Activated naive CD8-positive, alpha-beta T cell treated with anti-CD3 and anti-CD28 coated beads for 36 hours (primary cell): ENCODE data around the gene CELA3A. TPM values are rescaled to one million over a fixed set of nuclear protein-coding genes. Genes with fewer than 3 reads are reported as not detected.
"Not testable (repeated sequence)": the region's sequence is repeated elsewhere in the genome, so short reads cannot be mapped to it uniquely, and the experiment has no call there.

Experiments used
- DNase-seq: peaks from one replicate; pipeline ENCODE4 v3.0.0; 2021
- H3K27ac Mint-ChIP-seq: one replicate; pipeline ENCODE4 v1.8.0; 2022; ENCODE audit warnings: mild to moderate bottlenecking, moderate library complexity, mixed read lengths
- H3K27me3 Mint-ChIP-seq: one replicate; pipeline ENCODE4 v1.8.0; 2022; ENCODE audit warnings: mild to moderate bottlenecking, mixed read lengths
- H3K36me3 Mint-ChIP-seq: one replicate; pipeline ENCODE4 v1.8.0; 2021; ENCODE audit warnings: mild to moderate bottlenecking, mixed read lengths
- H3K4me1 Mint-ChIP-seq: one replicate; pipeline ENCODE4 v1.8.0; 2021; ENCODE audit warnings: mixed read lengths
- H3K4me3 Mint-ChIP-seq: one replicate; pipeline ENCODE4 v1.8.0; 2022; ENCODE audit warnings: mild to moderate bottlenecking, moderate library complexity, mixed read lengths
- H3K9me3 Mint-ChIP-seq: one replicate; pipeline ENCODE4 v1.8.0; 2022; ENCODE audit warnings: mixed read lengths
- total RNA-seq, 2 experiments: library from RNA; stranded (reverse); gene quantifications; one replicate each; pipeline ENCODE4 v1.2.3, GENCODE V29; 2021

CELA3A gene
- total RNA-seq, 2 experiments from 2014 or later, result not detected

DNA sequence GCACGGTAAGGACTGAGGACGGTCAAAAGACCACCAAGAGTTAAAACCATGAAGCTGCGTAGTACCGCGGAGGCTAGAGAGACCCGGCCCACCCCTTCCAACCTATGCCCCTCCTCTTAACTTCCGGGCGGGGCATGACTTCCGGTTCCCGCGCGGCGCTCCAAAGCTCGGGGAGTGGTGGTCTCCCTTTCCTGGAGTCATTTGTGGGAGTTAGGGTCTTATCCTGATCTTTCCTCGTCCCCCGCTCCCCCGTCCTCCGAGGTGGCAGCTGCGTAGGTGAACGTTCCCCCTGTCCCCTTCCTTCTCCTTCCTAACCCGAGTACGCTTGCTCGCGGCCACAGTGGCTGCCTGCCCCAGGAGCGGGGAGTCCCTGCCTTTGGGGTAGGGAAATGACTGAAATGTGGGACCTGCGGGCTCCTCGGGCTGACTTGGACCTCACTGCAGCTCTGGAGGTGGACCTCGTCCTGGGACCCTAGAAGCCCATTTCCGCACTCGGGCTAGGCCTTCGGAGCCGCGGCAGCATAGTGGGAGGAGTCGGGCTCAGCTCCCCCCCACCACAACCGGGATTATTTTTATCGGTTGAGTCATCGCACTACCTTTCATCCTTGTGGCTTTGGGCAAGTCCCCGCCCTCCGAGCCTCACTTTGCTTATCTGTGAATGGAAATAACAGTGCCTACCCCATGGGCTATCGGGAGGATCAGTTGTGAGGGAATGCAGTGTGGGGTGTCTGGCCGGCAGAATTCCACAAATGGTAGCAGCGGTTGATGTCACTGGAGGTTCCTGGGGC, 24.1 kb downstream of the CELA3A start:
- H3K27ac Mint-ChIP-seq, result peak overlapping the region; percentile 99
- no peaks in the 10 kb centered on the region for H3K9me3 Mint-ChIP-seq
- DNase-seq, result peak; percentile 86
- peaks cover 11% of the 10 kb centered on the region for H3K36me3 Mint-ChIP-seq
- H3K4me1 Mint-ChIP-seq, result peaks cover 51% of the 10 kb centered on the region
- H3K4me3 Mint-ChIP-seq, result peak overlapping the region; percentile 98
- H3K27me3 Mint-ChIP-seq, result no peaks in the 10 kb centered on the region

GRCh38 chr1:22026924-22027289, 25.4 kb downstream of the CELA3A start:
- no peak for DNase-seq
- H3K36me3 Mint-ChIP-seq, result peaks cover 11% of the 10 kb centered on the region
- peaks cover 61% of the 10 kb centered on the region for H3K4me1 Mint-ChIP-seq
- H3K27me3 Mint-ChIP-seq, result no peaks in the 10 kb centered on the region
- no peaks in the 10 kb centered on the region for H3K9me3 Mint-ChIP-seq
- peak overlapping the region; percentile 98 for H3K4me3 Mint-ChIP-seq
- H3K27ac Mint-ChIP-seq, result peak overlapping the region; percentile 99

- H3K27ac Mint-ChIP-seq, result no peak overlapping the region
- peaks cover 46% of the 10 kb centered on the region for H3K4me1 Mint-ChIP-seq
- no peaks in the 10 kb centered on the region for H3K9me3 Mint-ChIP-seq
- peaks cover 8% of the 10 kb centered on the region for H3K36me3 Mint-ChIP-seq
- H3K4me3 Mint-ChIP-seq, result no peak overlapping the region
- H3K27me3 Mint-ChIP-seq, result no peaks in the 10 kb centered on the region
- DNase-seq, result no peak
Measured at GRCh38 chr1:22030057-22030456, 28.6 kb downstream of the CELA3A start.

GRCh38 chr1:22030473-22030872, 29.0 kb downstream of the CELA3A start:
- Mint-ChIP-seq H3K27ac (no peak overlapping the region), H3K27me3 (no peaks in the 10 kb centered on the region), H3K4me3 (no peak overlapping the region), H3K36me3 (peaks cover 8% of the 10 kb centered on the region), H3K9me3 (no peaks in the 10 kb centered on the region), H3K4me1 (peaks cover 46% of the 10 kb centered on the region)
- no peak for DNase-seq

DNA sequence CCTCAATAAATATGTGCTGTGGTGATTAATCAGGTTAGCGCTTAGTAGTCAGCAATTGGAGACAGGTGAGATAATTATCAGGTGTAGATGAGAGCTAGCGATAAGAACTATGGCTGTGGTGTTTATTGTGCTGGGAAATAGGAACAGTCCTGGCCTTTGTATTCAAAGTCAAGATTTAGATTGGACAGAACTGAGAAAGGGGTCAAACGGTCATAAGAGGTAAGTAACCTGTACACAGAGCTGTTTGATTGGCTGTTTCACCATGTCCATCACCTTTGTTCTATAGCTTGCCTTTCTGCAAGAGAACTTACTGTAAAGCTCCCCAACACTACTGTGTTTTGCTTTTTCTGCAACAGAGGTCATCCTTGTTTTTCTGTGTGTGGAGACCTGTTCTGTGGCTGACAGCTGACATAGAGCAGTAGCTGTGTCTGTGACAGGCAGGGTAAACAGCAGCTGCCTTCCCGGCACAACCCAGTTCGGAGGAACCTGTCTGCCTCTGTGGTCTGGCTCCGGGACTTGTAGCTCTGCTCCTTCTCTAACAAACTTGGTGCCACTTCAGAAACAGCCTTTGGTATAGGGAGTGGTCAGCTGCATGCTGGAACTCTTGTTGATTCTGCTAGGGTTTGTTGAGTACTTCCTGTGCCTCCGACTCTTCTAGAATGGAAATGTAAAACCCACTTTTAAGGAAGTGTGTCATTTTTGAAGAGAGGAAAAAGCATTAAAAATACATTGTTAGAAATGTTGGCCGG, 29.9 kb downstream of the CELA3A start:
- no peak for DNase-seq
- Mint-ChIP-seq H3K4me1 (peaks cover 41% of the 10 kb centered on the region), H3K36me3 (peaks cover 5% of the 10 kb centered on the region), H3K27me3 (no peaks in the 10 kb centered on the region), H3K27ac (peak overlapping the region; percentile 52), H3K9me3 (no peaks in the 10 kb centered on the region), H3K4me3 (no peak overlapping the region)

GRCh38 chr1:22034834-22035233, 33.4 kb downstream of the CELA3A start:
- not testable (repeated sequence) for H3K4me3 Mint-ChIP-seq, H3K27me3 Mint-ChIP-seq, H3K27ac Mint-ChIP-seq, DNase-seq, H3K36me3 Mint-ChIP-seq, H3K9me3 Mint-ChIP-seq
- peaks cover 37% of the 10 kb centered on the region for H3K4me1 Mint-ChIP-seq

DNA sequence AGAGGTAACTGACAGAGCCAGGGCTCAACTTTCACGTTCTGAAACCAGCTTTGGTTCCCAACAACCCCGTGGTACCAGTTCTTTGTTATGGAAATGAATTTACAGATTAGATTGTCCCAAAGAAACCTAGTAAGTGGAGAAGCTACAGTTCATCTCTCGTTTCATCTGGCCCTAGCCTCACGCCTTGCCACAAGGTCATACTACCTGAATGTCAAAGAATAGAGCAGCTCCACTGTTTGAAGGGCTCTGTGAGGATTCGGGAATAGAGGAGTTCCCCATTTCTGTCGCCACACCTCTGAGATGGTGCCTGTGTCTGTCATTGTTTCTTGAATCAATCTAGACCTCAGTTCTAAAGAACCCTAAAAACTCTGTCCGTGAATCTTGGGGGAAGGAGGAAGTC, 36.1 kb downstream of the CELA3A start:
- Mint-ChIP-seq H3K4me3 (no peak overlapping the region), H3K27me3 (no peaks in the 10 kb centered on the region), H3K27ac (peak overlapping the region; percentile 44), H3K4me1 (peaks cover 32% of the 10 kb centered on the region), H3K36me3 (no peaks in the 10 kb centered on the region), H3K9me3 (no peaks in the 10 kb centered on the region)
- DNase-seq, result no peak

- DNase-seq, result no peak
- H3K27me3 Mint-ChIP-seq, result no peaks in the 10 kb centered on the region
- no peak overlapping the region for H3K4me3 Mint-ChIP-seq
- peaks cover 37% of the 10 kb centered on the region for H3K4me1 Mint-ChIP-seq
- H3K36me3 Mint-ChIP-seq, result no peaks in the 10 kb centered on the region
- no peaks in the 10 kb centered on the region for H3K9me3 Mint-ChIP-seq
- peak overlapping the region; percentile 44 for H3K27ac Mint-ChIP-seq
Measured at GRCh38 chr1:22038036-22038435, 36.6 kb downstream of the CELA3A start.

- Mint-ChIP-seq H3K4me3 (peak overlapping the region; percentile 64), H3K9me3 (no peaks in the 10 kb centered on the region), H3K4me1 (peaks cover 44% of the 10 kb centered on the region), H3K27me3 (no peaks in the 10 kb centered on the region), H3K27ac (peak overlapping the region; percentile 94), H3K36me3 (no peaks in the 10 kb centered on the region)
- DNase-seq, result peak; percentile 89
Measured at GRCh38 chr1:22039594-22040285, 38.3 kb downstream of the CELA3A start.

GRCh38 chr1:22040286-22040623, 38.8 kb downstream of the CELA3A start:
- DNase-seq, result no peak
- Mint-ChIP-seq H3K4me1 (peaks cover 47% of the 10 kb centered on the region), H3K9me3 (peaks cover under 1% of the 10 kb centered on the region)

GRCh38 chr1:22041505-22041904, 40.0 kb downstream of the CELA3A start:
- peaks cover 4% of the 10 kb centered on the region for H3K9me3 Mint-ChIP-seq
- DNase-seq, result no peak
- H3K36me3 Mint-ChIP-seq, result peaks cover 4% of the 10 kb centered on the region
- peak overlapping the region; percentile 75 for H3K27ac Mint-ChIP-seq
- H3K4me1 Mint-ChIP-seq, result peaks cover 49% of the 10 kb centered on the region
- no peaks in the 10 kb centered on the region for H3K27me3 Mint-ChIP-seq
- no peak overlapping the region for H3K4me3 Mint-ChIP-seq

More at GRCh38 chr1:22040286-22040623, 38.8 kb downstream of the CELA3A start:
- Mint-ChIP-seq H3K36me3 (peaks cover 2% of the 10 kb centered on the region), H3K4me3 (peak overlapping the region; percentile 63), H3K27ac (peak overlapping the region; percentile 94), H3K27me3 (no peaks in the 10 kb centered on the region)

DNA sequence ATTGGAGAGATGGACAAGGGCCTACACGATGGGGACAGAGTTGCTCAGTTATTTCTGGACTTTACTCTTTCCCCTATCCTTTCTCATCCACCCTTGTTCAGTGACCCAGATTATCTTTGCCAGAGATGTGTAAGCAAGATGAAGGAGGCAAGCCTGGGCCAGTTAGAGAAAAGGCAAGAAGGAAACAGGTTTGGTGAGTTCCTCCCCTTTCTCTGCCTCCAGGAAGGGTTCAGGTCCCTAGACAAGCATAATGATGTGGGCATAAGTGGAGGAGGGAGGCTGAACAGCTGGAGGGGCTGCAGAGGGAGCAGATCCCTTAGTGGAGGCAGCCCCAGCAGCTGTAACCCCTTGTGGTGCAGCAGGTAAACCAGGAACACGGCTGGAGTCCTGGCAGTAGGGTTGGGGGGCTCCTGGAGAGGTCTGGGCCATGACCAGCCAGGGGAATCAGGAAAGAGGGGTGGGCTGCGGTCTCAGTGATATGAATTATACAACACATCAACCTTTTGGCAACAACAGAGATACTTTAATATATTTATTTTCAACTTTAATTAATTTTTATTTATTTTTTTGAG, 41.8 kb downstream of the CELA3A start:
- Mint-ChIP-seq H3K4me3 (no peak overlapping the region), H3K27ac (peak overlapping the region; percentile 40), H3K27me3 (no peaks in the 10 kb centered on the region), H3K4me1 (peaks cover 52% of the 10 kb centered on the region), H3K9me3 (peaks cover 4% of the 10 kb centered on the region), H3K36me3 (peaks cover 4% of the 10 kb centered on the region)
- DNase-seq, result no peak

- H3K4me1 Mint-ChIP-seq, result peaks cover 57% of the 10 kb centered on the region
- H3K9me3 Mint-ChIP-seq, result peaks cover 4% of the 10 kb centered on the region
- no peaks in the 10 kb centered on the region for H3K27me3 Mint-ChIP-seq
- no peak overlapping the region for H3K4me3 Mint-ChIP-seq
- H3K27ac Mint-ChIP-seq, result peak overlapping the region; percentile 8
- DNase-seq, result no peak
- H3K36me3 Mint-ChIP-seq, result peaks cover 4% of the 10 kb centered on the region
Measured at GRCh38 chr1:22044690-22045420, 43.4 kb downstream of the CELA3A start.

GRCh38 chr1:22045604-22046228, 44.3 kb downstream of the CELA3A start:
- H3K4me3 Mint-ChIP-seq, result no peak overlapping the region
- no peaks in the 10 kb centered on the region for H3K27me3 Mint-ChIP-seq
- peaks cover 52% of the 10 kb centered on the region for H3K4me1 Mint-ChIP-seq
- H3K36me3 Mint-ChIP-seq, result peaks cover 4% of the 10 kb centered on the region
- H3K9me3 Mint-ChIP-seq, result peaks cover 4% of the 10 kb centered on the region
- no peak overlapping the region for H3K27ac Mint-ChIP-seq
- no peak for DNase-seq
